ENCODE data around the gene OSCP1.

The OSCP1 gene

GRCh38 chr1:36475341-36475740 is 25.1 kb upstream of the OSCP1 start:
- DNase-seq (ENCODE audit: low read depth in 2 of 2), result no peak

GRCh38 chr1:36472656-36473055 is 22.4 kb upstream of the OSCP1 start:
- no peak for DNase-seq (ENCODE audit: low read depth in 2 of 2)

DNA sequence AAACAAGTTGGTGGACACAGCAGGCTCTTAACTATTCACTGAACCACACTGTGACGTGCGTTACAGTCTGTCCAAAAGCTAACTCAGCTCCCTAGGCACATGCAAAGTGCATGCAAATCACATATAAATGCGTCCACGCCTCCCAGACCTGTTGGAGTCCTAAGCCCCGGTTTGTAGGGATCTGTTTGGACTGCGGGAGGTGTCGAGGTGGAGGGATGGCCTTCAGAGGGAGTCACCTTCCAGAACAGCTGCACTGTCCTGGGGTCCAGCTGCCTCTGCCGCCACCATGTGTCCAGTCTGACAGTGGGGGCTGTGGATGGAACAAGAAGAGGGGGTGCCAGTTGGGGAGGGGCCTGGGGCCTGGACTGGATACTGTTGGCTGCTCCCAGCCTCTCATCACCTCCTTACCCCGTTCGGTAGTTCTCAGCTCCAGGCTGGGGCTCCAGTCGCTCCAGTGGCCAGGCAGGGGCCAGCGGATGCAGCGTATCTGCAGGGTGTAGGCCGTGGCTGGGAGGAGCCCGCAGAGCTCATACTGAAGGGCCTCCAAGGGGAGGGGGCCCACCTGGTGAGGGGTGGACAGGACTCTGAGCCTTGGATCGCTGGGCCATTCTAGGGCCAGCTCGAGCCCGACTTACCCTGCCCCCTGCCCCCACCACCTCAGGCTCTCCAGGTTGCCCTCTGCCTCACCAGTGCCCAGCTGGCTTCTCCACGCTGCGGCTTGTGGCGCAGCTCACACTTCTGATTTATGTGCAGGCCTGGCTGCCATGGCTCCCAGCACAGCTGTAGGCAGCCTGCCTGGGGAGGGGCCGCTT is 21.8 kb upstream of the OSCP1 start:
- DNase-seq (ENCODE audit: low read depth in 2 of 2), result no peak

DNA sequence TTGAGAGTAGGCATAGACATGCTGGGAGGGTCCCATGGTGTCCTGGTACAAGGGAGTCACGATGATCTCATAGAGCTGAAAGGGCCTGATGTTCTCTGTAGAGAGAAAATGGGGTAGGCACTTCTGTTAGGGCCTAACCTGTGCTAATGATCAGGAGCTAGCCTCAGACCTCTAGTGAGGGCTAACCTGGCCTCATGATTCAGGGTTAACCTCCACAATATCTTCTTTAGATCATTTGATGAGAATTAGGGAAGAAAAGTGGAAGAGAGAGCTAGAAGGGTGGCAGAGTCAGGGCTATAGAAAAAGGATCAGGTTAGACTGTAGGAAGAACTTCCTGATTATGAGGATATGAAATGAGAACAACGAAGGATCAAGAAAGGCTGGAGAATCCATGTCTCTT is 18.9 kb upstream of the OSCP1 start:
- DNase-seq (ENCODE audit: low read depth in 2 of 2), result no peak

GRCh38 chr1:36467700-36468455 is 17.6 kb upstream of the OSCP1 start:
- no peak for DNase-seq (ENCODE audit: low read depth in 2 of 2)

DNA sequence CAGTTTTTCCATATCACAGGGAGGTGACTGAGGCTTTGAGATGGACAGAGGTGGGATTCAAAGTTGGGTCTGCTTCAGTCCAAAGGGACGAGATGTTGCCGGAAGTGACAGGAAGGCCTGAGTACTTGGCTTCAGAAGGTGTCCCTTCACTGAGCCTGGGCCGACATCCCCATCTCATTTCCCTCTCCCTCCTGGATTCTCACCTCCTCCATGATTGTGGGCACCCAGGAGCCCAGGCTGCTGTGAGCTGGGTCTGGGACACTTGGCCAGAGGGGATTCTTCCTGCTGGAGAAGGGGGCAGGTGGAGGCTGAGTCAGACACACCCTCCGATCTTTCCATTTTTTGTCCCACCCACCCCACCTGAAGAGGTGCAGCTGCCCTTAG is 16.8 kb upstream of the OSCP1 start:
- no peak for DNase-seq (ENCODE audit: low read depth in 2 of 2)

DNA sequence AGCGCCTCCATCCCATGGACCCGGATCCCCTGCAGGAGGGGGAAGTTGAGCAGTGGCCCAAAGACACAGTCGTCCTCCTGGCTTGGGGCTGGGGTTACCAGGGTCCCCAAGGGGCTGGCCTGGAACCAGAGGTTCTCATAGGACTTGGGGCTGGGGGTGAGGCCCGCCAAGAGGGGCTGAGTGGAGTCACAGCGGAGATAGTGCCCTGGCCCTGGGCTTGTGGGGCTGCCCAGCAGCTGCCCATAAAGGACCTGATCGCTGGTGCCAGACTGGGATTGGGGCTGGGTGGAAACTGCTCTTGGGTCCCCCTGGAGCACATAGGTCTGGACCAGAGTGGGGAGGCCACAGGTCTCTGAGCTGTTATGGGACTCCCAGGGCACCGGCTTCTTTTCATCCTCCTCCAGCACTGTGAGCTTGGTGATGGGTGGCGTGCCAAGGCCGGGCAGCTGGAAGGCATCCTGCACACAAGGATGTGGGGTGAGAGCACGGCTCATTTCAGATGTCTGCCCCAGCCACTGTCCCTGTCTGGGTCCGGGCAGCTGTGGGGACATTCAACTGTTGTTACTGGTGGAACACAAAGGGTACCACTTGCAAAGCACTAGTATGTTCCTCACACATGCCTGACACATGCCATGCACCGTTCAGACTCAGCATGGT is 16.2 kb upstream of the OSCP1 start:
- no peak for DNase-seq (ENCODE audit: low read depth in 2 of 2)

- no peak for DNase-seq (ENCODE audit: low read depth in 2 of 2)
These were observed 15.6 kb upstream of the OSCP1 start for GRCh38 chr1:36465731-36466369.

GRCh38 chr1:36464605-36465393 is 14.5 kb upstream of the OSCP1 start:
- no peak for DNase-seq (ENCODE audit: low read depth in 2 of 2)

DNA sequence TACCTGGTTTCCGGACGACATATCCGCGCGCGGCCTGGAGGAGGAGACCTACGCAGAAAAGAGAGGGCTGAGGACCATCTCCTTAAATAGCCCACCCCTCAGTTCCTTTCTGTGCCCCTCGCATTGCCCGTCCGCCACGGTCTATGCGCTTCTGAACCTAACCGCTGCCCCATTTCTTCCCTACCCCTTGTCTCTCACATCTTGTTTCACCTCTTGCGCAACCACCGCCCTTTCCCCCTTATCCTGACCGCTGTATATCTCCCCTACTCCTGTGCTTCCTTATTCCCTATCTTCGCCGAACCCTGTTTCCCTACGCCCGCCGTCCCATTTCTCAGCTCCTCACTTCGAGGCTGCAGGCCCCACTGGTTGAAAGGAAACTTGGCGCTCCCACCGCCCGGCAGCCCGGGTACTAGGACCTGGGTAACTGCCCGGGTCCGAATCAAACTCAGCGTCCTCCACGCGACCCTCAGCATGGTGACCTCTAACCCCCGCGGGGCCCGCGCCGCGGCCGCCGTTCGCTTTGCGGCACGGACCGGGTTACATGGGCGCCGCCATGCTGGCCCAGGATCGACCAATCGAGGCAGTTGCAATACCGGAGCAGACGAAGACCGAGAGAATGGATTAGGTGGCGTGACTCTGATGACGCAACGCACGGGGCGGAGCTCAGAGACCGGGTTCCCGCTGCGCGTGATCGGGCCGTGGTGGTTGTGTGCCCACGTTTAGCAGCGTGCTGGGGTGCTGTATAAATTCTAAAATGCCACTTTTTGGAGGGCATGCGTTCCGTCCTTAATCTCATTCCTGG is 13.8 kb upstream of the OSCP1 start, which contains the start of gene MRPS15:
Gene MRPS15, minus strand, starts transcription at position 582 of the 802 bp plus-strand sequence. Its CDS starts 109 bp downstream, at position 473.
- DNase-seq (ENCODE audit: low read depth in 2 of 2), result peak; percentile 83 to 84

- no peak for DNase-seq (ENCODE audit: low read depth in 2 of 2)
These were observed 13.2 kb upstream of the OSCP1 start for GRCh38 chr1:36463463-36463802.

DNA sequence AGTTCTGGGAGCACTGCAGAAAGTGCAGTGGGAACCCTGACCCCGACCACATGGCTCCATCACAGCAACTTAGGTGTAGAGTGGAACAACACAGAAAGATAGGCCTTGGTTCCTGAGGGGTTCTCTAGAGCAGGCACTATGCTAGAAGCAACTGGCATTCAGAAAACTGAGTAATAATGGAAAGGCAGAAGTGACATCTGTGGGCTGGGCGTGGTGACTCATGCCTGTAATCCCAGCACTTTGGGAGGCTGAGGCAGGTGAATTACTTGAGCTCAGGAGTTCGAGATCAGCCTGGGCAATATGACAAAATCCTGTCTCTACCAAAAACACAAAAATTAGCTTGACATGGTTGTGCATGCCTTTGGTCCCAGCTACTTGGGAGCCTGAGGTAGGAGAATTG is 8.7 kb upstream of the OSCP1 start:
- no peak for DNase-seq (ENCODE audit: low read depth in 2 of 2)

DNA sequence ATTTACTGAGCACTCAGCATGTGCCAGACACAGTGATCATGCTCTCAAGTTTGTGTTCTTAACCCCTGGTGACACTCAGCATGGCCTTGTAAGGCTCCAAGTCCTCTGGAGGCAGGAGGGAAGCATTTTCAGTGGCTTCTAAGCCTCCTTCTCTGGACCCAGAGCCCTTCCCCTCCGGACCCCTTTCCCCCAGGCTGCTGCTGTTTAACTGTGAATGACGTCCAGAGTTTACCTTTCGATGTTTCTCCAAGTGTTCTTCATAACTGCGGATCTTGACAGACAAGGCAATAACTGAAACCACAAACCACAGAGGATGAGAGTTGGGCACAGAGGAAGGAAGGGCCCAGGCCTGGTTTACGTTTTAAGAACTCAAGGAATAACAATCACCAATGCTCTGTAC is 7.4 kb upstream of the OSCP1 start:
- no peak for DNase-seq (ENCODE audit: low read depth in 2 of 2)

DNA sequence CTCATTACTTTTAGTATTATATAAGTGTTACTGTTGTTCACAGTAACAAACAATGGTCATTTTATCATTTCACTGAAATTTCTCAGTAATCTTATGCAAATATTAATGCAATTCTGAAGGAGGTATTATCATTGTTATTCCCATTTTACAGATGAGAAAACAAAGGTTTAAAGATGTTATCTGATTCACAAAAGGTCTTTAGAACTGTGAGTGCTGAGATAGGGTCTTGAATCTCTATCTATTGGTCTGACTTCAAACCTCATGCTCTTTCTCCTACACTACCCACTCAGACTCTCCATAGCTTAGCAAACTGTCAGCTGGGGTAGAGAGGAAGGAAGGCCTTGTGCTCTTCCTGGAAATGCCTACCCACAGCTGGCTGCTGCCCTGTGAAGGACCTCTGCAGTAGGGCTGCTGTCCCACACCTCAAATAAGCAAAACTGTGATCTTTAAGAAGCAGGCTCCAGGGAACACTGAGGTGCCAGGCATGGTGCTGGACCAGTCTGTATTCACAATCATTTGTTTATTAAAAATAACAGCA is 6.2 kb upstream of the OSCP1 start:
- no peak for DNase-seq (ENCODE audit: low read depth in 2 of 2)

- DNase-seq (ENCODE audit: low read depth in 2 of 2), result no peak
These were observed 5.1 kb upstream of the OSCP1 start for GRCh38 chr1:36455386-36455785.

- DNase-seq (ENCODE audit: low read depth in 2 of 2), result no peak
These were observed 3.5 kb upstream of the OSCP1 start for GRCh38 chr1:36453600-36454388.

DNA sequence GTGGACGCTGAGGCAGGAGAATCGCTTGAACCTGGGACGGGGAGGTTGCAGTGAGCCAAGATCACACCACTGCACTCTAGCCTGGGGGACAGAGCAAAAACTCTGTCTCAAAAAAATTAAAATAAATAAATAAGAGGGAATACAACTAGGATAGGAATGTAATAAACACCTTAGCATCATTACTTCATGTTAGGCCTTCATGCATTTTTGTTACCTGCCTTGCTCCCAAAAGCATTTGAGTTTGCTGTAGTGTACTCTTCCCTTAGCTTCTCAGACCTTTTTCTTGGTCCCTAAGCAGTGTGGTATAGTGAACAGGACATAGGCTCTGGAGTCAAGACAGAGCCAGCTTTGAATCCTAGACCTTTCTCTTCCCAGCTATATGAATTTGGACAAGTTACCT is 2.8 kb upstream of the OSCP1 start:
- DNase-seq (ENCODE audit: low read depth in 2 of 2), result no peak

DNA sequence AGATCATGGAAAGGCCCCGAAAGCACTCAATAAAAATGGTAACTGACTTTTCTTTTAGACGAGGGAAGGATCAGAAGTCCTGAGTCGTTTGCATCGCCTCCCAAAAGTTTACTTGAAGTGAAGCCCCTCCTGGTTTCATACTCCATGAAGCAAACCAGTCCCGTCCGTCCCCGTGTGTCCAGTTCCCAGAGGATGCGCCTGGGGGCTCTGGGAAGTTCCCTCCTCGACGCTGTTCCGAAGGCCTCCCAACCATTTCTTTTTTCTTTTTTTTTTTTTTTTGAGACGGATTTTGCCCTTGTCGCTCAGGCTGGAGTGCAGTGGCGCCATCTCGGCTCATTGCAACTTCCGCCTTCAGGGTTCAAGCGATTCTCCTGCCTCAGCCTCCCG is 661 bp upstream of the OSCP1 start:
- no peak for DNase-seq (ENCODE audit: low read depth in 2 of 2)

DNA sequence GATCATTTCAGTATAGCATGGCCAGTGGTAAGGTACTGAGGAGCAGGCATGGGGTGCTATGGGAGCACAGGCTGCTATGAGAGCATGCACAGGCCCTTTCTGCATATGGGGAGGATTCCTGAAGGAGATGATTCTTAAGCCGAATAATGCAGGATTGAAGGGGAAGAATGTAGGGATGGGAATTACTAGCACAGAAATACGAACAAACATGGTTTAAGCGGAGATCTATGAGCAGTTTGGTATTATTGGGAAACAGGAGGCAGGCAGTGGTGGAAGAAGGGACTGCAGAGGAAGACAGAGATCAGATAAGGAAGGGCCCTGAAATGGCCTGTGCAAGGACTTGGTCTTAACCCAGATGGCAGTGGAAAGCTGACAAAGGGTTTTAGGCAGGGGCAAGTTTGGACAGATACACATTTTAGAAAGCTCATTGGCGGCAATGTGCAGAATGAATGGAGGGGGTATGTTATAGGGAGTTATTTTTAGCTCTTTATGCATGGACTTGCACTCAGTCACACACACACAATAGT is 1.7 kb downstream of the OSCP1 start:
- DNase-seq (ENCODE audit: low read depth in 2 of 2), result no peak
